NCI-H187 treated with DMSO at 0.1 percent for 48 hours (cell line): ENCODE data around the gene DHX38.

Experiments used
- DNase-seq: peaks from one replicate; lab custom pipeline; 2025; lab: John Stamatoyannopoulos, UW

Gene DHX38

GRCh38 chr16:72122308-72122707 lies 28.7 kb downstream of the DHX38 start:
- no peak for DNase-seq

DNA sequence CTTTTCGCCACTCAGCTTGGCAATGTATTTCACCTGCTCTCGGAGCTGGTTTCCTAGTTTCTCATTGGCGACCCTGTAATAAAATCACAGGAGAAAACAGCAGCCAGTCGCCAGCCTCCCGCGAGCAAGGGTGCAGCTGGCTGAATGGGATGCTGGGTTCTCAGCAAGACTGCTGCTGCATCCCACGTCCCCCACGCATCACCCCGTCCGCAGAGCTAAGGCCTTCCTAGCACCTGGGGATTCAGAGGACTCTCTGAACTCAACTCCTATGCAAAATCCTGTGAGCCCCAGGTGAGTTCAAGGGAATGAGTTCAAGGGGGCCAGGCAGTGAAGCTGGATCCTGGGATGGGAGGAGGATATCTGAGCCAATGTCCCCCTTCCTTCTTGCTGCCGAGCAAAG lies 29.3 kb downstream of the DHX38 start:
- no peak for DNase-seq

DNA sequence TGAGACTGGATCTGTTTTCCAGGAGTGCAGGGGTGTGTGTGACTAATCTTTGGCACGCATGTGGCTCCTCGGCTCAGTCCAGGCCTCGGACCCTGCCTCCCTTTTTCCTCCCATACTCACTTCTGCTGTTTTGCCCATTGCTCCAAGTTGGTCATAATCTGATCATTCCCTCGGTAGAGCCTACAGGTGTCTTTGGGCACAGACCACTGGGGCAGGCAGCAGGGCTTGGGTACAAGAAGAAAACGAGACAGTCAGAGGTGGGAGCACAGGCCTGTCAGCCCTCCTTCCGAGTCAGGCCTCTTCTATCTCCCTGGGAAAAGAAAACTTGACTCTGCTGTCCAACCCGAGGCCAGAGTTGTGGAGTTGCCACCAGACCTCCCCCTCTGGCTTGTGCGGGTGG lies 29.8 kb downstream of the DHX38 start:
- no peak for DNase-seq

DNA sequence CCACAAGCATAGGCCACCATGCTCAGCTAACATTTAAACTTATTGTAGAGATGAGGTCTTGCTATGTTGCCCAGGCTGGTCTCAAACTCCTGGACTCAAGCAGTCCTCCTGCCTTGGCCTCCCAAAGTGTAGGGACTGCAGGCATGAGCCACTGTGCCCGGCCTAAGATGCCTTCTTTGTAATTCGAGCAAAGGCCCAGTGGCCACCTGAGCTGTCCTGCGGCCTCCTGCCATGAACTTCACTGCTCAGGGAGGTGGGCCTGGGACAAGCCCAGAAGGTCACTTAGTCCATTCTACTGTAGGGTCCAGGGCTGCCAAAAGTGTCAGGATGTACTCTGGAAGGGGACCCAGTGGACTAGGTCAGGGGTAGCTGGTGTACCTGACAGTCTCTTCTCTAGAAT lies 30.5 kb downstream of the DHX38 start:
- DNase-seq = no peak

- DNase-seq = no peak
These were observed 31.4 kb downstream of the DHX38 start for GRCh38 chr16:72124761-72125634.

- DNase-seq = no peak
These were observed 32.2 kb downstream of the DHX38 start for GRCh38 chr16:72125635-72126428.

DNA sequence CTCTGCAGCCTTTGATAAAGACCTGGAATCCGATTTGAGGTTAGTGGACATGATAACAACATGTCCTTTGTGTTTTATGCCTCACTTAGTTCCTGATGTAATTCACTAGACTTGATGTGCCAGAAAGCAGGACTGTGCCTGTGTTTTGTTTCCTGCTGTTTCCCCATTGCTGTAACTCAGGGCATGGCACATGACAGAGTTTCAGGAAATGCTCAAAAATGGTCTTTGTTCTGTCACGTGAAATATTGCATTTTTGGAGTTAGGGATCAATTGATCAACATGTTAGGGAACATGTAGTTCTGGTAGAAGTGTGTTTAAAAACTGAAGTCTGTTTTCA lies 32.8 kb downstream of the DHX38 start:
- no peak for DNase-seq

DNA sequence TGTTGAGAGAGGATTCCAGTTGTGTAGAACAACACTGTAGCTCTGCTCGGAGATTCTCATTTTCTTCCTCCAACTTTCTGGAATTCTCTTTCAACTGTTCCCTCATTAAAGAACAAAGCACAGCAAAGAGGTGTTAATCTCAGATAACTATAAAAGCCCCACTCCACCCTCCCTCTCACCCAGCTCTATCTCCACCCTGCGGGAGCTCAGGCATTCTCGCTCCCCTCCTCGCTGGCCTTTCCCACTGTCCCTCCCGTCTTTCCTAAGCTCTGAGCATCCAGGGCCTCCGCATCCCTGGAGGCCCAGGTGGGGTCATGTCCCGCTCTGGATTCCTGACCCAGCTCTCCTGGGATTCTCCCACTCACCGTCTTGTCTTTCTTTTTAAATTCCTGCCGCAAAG lies 35.1 kb downstream of the DHX38 start:
- no peak for DNase-seq

DNA sequence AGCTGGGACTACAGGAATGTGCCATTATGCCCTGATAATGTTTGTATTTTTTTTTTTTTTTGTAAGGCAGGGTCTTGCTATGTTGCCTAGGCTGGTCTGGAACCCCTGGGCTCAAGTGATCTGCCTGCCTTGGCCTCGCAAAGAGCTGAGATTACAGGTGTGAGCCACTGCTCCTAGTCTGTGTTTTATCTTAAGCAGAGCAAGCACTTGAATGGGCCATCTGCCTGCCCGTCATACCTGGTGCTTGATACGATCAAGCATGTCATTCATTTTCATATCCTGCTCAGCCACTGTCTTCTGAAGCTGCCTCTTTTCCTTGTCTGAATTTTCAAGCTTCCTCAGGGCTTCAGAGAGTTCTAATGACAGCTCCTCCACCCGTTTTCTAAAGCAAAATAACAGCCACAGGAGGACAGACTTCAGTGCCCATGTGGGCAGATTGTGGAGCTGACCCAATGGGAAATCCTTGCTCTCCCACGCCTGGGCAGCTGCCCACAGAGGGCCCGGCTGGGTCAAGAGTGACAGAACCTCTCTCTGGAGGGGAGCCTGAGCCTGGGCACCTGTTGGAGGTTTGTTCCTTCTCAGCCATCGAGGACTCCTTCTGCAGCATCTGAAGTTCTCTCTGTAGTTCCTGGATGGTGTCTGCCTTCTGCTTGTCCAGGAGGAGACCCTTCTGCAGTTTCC lies 36.5 kb downstream of the DHX38 start:
- no peak for DNase-seq

GRCh38 chr16:72131036-72131435 lies 37.4 kb downstream of the DHX38 start:
- no peak for DNase-seq

GRCh38 chr16:72132726-72133125 lies 39.1 kb downstream of the DHX38 start:
- DNase-seq = no peak

- no peak for DNase-seq
These were observed 40.9 kb downstream of the DHX38 start for GRCh38 chr16:72134507-72134906.

DNA sequence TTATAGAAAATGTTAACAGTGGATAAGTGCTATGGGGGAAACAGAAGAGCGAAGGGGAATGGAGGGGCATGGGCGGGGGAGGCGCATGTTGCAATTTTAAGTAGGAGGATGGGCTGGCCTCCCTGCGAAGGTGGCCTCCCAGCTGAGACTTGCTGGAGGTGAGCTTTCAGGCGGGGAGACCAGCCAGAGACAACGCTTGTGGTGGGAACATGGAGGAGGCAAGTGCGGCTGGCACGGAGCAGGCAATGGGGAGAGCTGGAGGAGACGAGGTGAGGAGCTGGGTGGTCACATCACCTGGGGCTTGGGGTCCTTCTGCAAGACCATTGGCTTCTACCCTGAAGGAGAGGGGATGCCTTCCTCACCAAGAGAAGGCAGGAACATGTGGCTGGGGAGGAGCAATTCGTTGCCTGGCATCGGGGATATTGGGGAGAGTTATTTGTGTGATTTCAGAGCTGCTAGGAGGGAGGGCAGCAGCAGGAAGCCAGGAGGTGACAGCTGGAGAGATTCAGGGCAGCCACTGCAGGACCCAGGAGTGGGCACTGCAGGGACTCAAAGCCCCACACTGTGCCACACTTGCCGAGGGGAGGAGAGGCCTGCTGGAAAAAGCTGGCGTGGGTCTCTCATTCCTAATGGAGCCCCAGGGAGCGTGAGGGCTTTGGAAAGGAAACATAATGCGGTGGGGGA lies 43.9 kb downstream of the DHX38 start:
- no peak for DNase-seq

DNA sequence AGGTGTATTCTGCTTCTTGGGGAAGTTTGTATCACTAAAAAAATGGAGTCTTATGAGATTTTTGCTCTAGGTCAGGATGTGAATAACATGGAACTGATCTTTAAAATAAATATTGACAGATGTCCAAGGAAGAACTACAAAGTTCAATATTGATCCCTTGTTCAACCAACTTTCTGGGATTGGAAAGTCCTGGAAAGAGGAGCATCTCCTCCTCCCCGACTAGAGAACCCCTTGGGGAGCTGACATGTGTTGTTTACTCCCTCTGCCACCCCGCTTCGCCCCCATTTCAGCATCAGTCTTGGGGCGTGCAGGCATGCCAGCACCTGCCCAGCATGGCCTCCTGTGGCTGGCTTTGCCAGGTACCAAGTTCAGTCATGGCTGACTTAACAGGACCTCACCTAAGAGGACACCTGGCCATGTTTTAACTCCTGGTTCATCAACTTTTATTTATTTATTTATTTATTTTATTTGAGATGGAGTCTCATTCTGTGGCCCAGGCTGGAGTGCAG lies 44.5 kb downstream of the DHX38 start:
- DNase-seq = no peak

GRCh38 chr16:72139908-72140307 lies 46.3 kb downstream of the DHX38 start:
- no peak for DNase-seq

DNA sequence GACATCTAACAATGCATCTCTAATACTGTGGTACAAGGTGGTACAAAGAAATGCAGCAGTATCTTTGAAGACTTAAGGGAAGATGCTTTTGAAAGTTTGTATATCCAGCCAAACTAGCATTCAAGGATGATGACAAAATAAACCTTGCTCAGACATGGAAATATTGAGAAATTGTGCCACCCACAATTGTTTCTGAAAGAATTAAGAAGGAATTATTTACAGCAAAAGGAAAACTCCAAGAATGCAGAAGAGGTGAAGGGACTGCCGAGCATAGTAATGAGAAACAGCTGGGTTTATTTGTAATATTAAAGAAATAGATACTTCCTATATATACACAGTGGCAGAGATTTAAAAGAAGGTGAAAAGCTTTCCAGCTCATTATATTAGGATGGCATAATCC lies 48.8 kb downstream of the DHX38 start:
- DNase-seq = no peak

DNA sequence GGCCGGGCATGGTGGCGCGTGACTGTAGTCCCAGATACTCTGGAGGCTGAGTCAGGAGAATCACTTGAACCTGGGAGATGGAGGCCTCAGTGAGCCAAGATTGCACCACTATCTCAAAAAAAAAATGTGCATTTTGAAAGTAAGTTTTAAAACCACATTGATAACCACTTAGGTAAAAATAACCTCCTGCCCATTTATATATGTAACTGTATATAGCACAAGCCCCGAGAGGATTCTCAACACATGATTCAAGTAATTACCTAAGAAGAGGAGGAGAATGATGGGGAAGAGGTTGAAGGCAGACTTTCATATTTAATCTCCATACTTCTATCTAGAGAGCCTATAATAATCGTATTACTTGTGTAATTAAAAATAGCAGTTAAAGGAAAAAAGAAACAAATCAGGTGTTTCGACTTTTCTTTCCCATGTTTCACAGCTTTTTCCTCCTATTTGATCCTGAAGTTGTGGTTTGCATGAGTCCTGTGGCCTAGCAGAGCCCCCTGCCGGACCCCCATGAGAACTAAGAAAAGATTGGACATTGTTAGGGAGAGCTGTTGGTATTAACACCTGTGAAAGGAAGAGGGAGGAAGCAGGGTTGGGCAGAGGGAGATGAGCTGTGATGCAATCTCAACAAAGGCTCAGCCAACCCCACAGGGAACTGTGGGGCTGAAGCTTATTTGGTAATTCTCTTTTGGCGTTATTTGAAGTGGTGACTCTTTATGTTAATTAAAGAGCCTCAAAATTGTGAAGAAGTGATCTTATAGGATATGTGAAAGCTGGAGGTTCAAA lies 56.2 kb downstream of the DHX38 start:
- DNase-seq = no peak

- DNase-seq = no peak
These were observed 65.7 kb downstream of the DHX38 start for GRCh38 chr16:72159386-72159785.

DNA sequence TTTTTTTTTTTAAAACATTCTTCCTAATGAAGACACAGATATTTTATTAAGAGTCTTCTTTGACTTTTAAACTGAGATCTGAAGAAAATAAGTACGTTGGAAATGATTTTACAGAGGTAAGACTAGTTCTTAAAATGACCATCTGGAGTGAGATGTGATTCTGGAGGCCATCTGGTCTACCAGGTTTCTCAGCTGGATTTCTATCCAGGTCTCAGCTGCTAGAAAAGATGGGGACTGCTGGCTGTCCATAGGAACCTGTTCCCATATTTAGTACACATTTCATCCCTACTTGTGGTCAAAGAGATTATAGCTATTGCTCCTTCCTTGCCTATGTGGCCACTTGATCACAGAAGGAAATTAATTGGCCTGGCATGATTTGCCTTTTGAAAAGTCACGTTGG lies 66.2 kb downstream of the DHX38 start:
- no peak for DNase-seq

GRCh38 chr16:72162105-72162692 lies 68.6 kb downstream of the DHX38 start:
- no peak for DNase-seq
